NT2/D1 (cell line): ENCODE data around the gene PSMC5.
"Not testable (repeated sequence)": the region's sequence is repeated elsewhere in the genome, so short reads cannot be mapped to it uniquely, and the experiment has no call there.

Source experiments
- DNase-seq: peaks from one replicate; pipeline ENCODE4 v3.0.0-alpha.2; 2011; ENCODE audit warnings: low read depth, low spot score
- H3K27me3 ChIP-seq: 2 replicates; pipeline ENCODE4 v1.6.0; 2011; ENCODE audit warnings: mild to moderate bottlenecking; ENCODE audit not compliant: insufficient read length, insufficient read depth
- H3K36me3 ChIP-seq: 2 replicates; pipeline ENCODE4 v1.6.1; 2011; ENCODE audit warnings: mild to moderate bottlenecking, low read length, mixed read lengths; ENCODE audit not compliant: insufficient read depth, insufficient read length
- H3K4me1 ChIP-seq: 2 replicates; pipeline ENCODE4 v1.5.1; 2011; ENCODE audit not compliant: insufficient read depth, insufficient read length
- H3K4me3 ChIP-seq: 2 replicates; pipeline ENCODE4 v1.5.1; 2011; ENCODE audit warnings: low read depth; ENCODE audit not compliant: insufficient read length
- H3K9ac ChIP-seq: 2 replicates; pipeline ENCODE4 v1.6.0; 2011; ENCODE audit warnings: low read depth; ENCODE audit not compliant: insufficient read length
- H3K9me3 ChIP-seq: 2 replicates; pipeline ENCODE4 v1.5.1; 2011; ENCODE audit warnings: mild to moderate bottlenecking, low read length; ENCODE audit not compliant: insufficient read depth
- SUZ12 ChIP-seq: IDR thresholded peaks from 2 replicates; pipeline ENCODE4 v1.6.1; 2011; ENCODE audit not compliant: insufficient read length, insufficient read depth; ENCODE audit errors: extremely low read depth
- YY1 ChIP-seq: IDR thresholded peaks from 2 replicates; pipeline ENCODE4 v1.6.1; 2011; ENCODE audit not compliant: insufficient read length, insufficient read depth
- ZNF274 ChIP-seq: IDR thresholded peaks from 2 replicates; pipeline ENCODE4 v1.6.1; 2011; ENCODE audit warnings: mild to moderate bottlenecking, low read depth, low read length

Gene PSMC5

DNA sequence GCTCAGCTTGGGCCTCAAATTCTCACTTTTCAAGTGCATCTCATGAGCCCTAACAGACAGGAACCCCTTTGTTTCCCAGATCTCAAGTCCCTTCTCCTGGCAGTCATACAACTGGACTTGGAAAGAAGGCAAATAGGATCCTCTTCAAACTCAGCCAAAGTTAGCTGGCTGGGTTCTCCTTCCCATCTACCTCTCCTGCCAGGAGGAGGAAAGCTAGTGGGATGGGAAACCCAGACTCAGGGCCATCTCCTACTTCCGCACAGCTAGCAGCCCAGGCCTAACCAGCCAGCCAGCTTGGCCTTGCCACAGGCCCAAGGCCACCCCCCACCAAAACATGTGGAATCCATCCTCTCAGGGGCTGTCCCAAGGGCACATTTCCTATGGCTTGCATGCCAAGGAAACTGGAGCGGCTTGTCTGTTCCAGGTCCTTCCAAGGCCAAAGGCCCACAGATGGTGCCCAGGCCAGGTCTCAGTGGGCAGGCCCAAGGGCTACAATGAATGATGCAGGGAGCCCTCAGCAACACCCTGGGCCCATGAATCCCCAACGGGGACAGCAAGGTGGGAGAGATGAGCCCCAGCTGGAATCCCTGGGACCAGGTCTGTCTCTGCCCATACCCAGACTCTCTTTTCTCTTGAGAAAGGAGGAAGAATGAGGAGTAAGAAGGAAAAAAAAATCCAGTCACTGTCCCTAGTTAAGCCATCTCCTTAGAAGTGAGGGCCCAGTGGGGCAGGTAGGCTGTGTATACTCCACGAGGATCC lies 13.5 kb downstream of the PSMC5 start:
- Histone ChIP-seq H3K9me3 (no peaks in the 10 kb centered on the region), H3K36me3 (peaks cover 30% of the 10 kb centered on the region), H3K4me3 (peak overlapping the region; percentile 89), H3K27me3 (no peaks in the 10 kb centered on the region), H3K4me1 (peaks cover 18% of the 10 kb centered on the region), H3K9ac (peak overlapping the region; percentile 93)
- no peak for TF ChIP-seq SUZ12
- DNase-seq, result no peak

DNA sequence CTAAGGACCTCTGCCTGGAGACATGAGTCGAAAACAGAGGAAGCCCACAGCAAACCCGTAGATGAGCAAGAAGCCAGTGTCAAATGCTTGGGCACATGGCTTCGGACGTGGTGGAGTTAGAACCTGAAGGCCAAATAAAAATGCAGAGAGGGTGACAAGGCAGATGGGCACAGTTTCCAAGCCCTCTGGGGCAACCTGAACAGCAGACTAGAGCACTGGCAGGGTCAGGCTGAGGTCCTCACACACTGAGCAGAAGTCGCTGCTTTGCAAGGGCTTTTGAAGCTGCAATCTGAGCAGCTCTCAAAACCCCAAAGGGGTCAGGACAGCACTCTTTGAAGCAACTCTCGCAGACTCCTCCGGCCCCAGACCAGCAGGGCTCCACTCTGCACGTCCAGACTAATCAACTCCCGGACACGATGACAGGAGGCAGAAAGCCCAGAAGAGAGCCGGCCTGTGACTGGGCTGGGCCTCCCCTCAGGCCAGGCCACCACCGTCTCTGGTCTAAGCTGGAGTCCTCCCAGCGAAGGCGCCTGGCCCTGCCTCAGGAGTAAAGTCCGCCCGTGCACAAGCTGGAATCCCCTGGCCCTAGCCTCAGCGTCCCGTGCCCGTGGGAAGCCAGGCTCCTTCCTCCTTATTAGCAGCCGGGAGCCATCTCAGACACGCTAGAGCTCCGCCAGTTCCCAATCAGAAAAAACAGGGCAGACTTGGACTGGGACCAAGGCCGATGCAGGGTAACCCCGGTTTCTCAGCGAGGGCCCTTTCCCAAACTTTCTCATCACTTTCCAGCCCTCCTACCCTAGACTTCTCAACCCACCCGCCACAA lies 14.3 kb downstream of the PSMC5 start:
- TF ChIP-seq YY1 (no peak), ZNF274 (no peak), SUZ12 (no peak)
- DNase-seq, result no peak

DNA sequence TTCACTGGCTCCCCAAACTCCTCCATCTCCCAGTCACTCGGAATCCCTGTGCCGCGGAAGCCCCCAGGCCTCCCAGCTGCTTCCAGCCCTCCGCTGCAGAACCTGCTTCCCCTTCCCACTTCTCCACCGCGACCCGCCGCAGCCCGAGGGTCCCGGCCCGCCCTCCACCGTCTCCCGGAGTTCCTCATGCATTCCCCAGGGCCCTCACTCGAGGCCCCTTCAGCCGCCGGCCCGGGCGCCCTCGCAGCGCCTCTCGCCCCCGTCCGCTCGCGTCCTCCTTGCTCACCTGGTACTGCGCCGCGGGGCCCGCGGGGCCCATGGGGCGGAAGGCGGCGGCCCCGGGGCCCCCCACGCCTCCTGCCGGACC lies 14.9 kb downstream of the PSMC5 start:
- Histone ChIP-seq H3K4me1 (peaks cover 18% of the 10 kb centered on the region), H3K27me3 (no peaks in the 10 kb centered on the region), H3K36me3 (peaks cover 16% of the 10 kb centered on the region), H3K9me3 (no peaks in the 10 kb centered on the region), H3K4me3 (peak overlapping the region; percentile 89), H3K9ac (peak overlapping the region; percentile 93)
- no peak for DNase-seq
- TF ChIP-seq YY1 (no peak), SUZ12 (no peak), ZNF274 (no peak)

More for the DNA sequence above, 14.3 kb downstream of the PSMC5 start:
- H3K4me3 ChIP-seq, result peak overlapping the region; percentile 89
- peaks cover 18% of the 10 kb centered on the region for H3K4me1 ChIP-seq
- peak overlapping the region; percentile 93 for H3K9ac ChIP-seq
- H3K9me3 ChIP-seq, result no peaks in the 10 kb centered on the region
- H3K27me3 ChIP-seq, result no peaks in the 10 kb centered on the region
- H3K36me3 ChIP-seq, result peaks cover 22% of the 10 kb centered on the region

DNA sequence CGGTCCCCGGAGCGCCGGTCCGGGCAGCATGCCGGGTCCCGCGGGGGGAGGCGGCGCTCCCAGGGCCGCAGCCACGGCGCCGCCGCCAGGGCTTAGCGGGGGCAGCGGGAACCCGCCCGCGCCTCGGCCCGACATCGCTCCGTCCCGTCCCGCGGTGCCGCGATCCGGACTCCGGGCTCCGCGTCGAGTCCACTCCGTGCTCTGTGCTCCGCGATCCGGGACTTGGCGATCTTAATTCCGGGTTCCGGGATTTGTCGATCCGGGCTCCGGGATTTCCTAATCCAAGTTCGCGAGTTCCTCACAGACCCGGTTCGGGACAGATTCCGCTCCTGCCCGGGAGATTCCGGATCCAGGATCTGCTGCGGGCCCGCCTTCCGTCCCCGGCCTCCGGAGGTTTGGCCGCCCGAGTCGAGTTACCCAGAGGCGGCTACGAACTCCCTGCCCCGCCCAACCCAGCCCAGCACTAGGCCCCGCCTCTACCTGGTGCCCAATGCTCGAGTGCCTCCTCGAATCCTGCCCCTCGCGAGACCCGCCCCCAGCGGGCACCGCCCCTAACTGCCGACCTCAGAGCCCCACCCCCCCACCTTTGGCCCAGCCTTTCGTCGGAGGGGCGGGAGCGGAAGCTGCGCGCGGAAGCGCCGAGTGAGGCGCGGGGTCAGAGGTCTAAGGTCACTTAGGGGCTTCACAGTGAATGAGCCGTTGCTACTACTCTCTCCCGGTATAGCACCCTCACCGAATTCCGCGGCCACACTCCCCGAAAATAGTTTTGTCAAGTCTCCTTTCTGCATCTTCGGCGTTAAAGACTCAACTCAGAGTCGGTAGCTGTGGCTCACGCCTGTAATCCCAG lies 15.5 kb downstream of the PSMC5 start, which contains the start of gene SMARCD2:
TSS of gene SMARCD2 (minus strand) at position 146 of the 847 bp plus-strand sequence. CDS start at position 135, 11 bp downstream.
- Histone ChIP-seq H3K4me1 (peaks cover 17% of the 10 kb centered on the region), H3K9ac (peak within 1 kb of the TSS; percentile 93), H3K27me3 (peaks cover 2% of the 10 kb centered on the region), H3K4me3 (peak within 1 kb of the TSS; percentile 89), H3K36me3 (peaks cover 10% of the 10 kb centered on the region), H3K9me3 (peaks cover 4% of the 10 kb centered on the region; the same call in 1 of the 2 replicates)
- DNase-seq, result peak; percentile 94
- no peak for TF ChIP-seq ZNF274
- TF ChIP-seq SUZ12, result no peak
- no peak for TF ChIP-seq YY1

DNA sequence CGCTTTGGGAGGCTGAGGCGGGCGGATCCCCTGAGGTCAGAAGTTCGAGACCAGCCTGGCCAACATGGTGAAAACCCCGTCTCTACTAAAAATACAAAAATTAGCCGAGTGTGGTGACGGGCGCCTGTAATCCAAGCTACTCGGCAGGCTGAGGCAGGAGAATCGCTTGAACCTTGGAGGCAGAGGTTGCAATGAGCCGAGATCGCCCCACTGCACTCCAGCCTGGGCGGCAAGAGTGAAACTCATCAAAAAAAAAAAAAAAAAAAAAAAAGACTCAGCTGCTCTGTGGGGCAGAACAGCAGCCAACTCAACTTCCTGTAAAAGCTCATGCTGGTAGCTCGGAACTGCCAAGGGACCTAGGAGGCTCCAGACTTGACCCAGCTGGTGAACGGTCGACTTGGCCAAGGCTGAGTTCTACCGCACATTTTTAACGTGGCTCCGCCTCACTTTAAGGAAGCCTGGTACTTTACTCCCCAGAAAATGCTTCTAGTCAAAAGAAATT lies 16.2 kb downstream of the PSMC5 start:
- Histone ChIP-seq H3K4me1 (peaks cover 12% of the 10 kb centered on the region), H3K9me3 (peaks cover 10% of the 10 kb centered on the region), H3K9ac (peak overlapping the region; percentile 84), H3K4me3 (peak overlapping the region; percentile 79)
- H3K27me3 ChIP-seq, H3K36me3 ChIP-seq, DNase-seq: not testable (repeated sequence)

DNA sequence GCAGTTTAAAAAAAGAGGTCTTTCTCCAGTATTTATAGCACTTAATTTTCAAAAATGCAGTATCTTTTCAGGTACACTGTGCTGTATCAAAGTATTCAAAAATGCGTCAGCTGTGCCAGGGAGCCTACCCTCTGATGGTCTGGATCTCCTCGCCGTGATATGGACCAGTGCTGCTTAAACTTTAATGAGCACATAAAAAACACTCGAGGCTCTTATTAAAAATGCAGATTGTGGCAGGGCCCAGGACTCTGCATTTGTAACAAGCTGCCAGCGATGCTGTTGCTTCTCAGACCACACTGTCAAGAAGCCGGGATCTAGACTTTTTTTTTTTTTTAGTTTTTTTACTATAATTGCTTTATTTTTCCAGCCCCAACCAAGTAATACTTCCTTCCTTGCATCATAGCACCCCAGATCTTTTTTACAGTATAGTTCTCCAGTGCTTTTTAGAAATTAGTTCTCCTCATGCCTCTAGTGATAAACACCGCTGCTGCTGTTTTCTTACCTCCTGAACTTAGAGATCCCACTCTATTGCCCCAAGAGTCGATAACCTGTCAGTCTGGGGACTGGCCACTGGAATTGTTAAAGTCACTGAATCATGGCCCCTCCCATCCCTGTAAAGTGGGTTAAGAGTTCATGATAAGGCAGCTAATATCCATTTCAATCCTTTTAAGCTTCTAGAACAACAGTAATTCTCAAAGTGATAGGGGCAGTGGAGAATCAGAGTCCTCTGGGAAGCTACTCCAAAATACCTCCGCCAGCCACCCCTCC lies 16.9 kb downstream of the PSMC5 start:
- peaks cover 3% of the 10 kb centered on the region for H3K36me3 ChIP-seq
- peak overlapping the region; percentile 84 for H3K9ac ChIP-seq
- peaks cover 14% of the 10 kb centered on the region for H3K9me3 ChIP-seq
- peaks cover 12% of the 10 kb centered on the region for H3K27me3 ChIP-seq
- TF ChIP-seq SUZ12, result no peak
- no peak for TF ChIP-seq ZNF274
- H3K4me1 ChIP-seq, result peaks cover 8% of the 10 kb centered on the region
- H3K4me3 ChIP-seq, result peak overlapping the region; percentile 79
- no peak for DNase-seq
